Colon (tissue), 2 donors: Measurements from ENCODE around the gene CSNK2B.

Source experiments
- FAIRE-seq: peaks from 2 replicates; lab custom pipeline; 2012; peaks lifted over from hg19 to GRCh38; lab: Jason Lieb, UNC
- donor health status: control.
- donor health status: control.

The CSNK2B gene

GRCh38 chr6:31636698-31637596 is 28.9 kb upstream of the CSNK2B start:
- no peak for FAIRE-seq

GRCh38 chr6:31639043-31639442 is 26.8 kb upstream of the CSNK2B start:
- FAIRE-seq: no peak

GRCh38 chr6:31639449-31639861 is 26.4 kb upstream of the CSNK2B start:
- FAIRE-seq: no peak

- FAIRE-seq: no peak
Observed at GRCh38 chr6:31640612-31641011, 25.3 kb upstream of the CSNK2B start.

GRCh38 chr6:31641370-31641769 is 24.5 kb upstream of the CSNK2B start:
- FAIRE-seq: no peak

- FAIRE-seq: no peak
Observed at GRCh38 chr6:31642798-31643570, 22.9 kb upstream of the CSNK2B start.

- FAIRE-seq: no peak
Observed at GRCh38 chr6:31643818-31644454, 21.9 kb upstream of the CSNK2B start.

- FAIRE-seq: no peak
Observed at GRCh38 chr6:31645325-31645724, 20.6 kb upstream of the CSNK2B start.

- FAIRE-seq: no peak
Observed at GRCh38 chr6:31651602-31652191, 14.2 kb upstream of the CSNK2B start.

GRCh38 chr6:31652925-31653724 is 12.8 kb upstream of the CSNK2B start:
- FAIRE-seq: no peak

GRCh38 chr6:31654574-31655348 is 11.1 kb upstream of the CSNK2B start:
- no peak for FAIRE-seq

GRCh38 chr6:31655349-31656237 is 10.3 kb upstream of the CSNK2B start, which contains the start of gene APOM:
TSS of gene APOM (plus strand) at chr6:31655894. CDS start at chr6:31655967, 73 bp downstream.
- FAIRE-seq: no peak

GRCh38 chr6:31657406-31658157 is 8.3 kb upstream of the CSNK2B start:
- FAIRE-seq: no peak

GRCh38 chr6:31658158-31658688 is 7.7 kb upstream of the CSNK2B start:
- FAIRE-seq: no peak

GRCh38 chr6:31658983-31659648 is 6.8 kb upstream of the CSNK2B start:
- FAIRE-seq: no peak

- FAIRE-seq: no peak
Observed at GRCh38 chr6:31659649-31660380, 6.1 kb upstream of the CSNK2B start.
